Ectodermal cell (in vitro differentiated cells): ENCODE results near the gene ATXN7.
A peak's percentile ranks its signal among the peaks of the same experiment; 100 is the strongest.

Experiments
- H3K27ac ChIP-seq: 2 replicates; pipeline ENCODE4 v1.7.0; 2013; ENCODE audit warnings: mild to moderate bottlenecking, low read depth, low read length; ENCODE audit not compliant: insufficient read depth, poor library complexity, severe bottlenecking
- H3K27me3 ChIP-seq: 2 replicates; pipeline ENCODE4 v1.7.0; 2013; ENCODE audit warnings: mild to moderate bottlenecking, low read length; ENCODE audit not compliant: insufficient read depth, control insufficient read depth, poor library complexity, severe bottlenecking
- H3K36me3 ChIP-seq: one replicate; pipeline ENCODE4 v1.7.0; 2013; ENCODE audit warnings: low read length; ENCODE audit not compliant: control insufficient read depth, insufficient read depth
- H3K4me1 ChIP-seq: one replicate; pipeline ENCODE4 v1.7.0; 2013; ENCODE audit warnings: low read length; ENCODE audit not compliant: control insufficient read depth, insufficient read depth
- H3K4me3 ChIP-seq: 2 replicates; pipeline ENCODE4 v1.7.0; 2013; ENCODE audit warnings: low read depth, low read length, control low read depth; ENCODE audit not compliant: insufficient read depth
- H3K9me3 ChIP-seq: 2 replicates; pipeline ENCODE4 v1.7.0; 2013; ENCODE audit warnings: mild to moderate bottlenecking, low read length, moderate library complexity; ENCODE audit not compliant: control insufficient read depth
- WGBS, 2 experiments: methylation state at CpG; one replicate each; pipeline ENCODE4 v1.1.7; 2013; ENCODE audit warnings: missing lambda C conversion rate in 2 of 2; 5-methylcytosine and 5-hydroxymethylcytosine counted together

The ATXN7 gene

DNA sequence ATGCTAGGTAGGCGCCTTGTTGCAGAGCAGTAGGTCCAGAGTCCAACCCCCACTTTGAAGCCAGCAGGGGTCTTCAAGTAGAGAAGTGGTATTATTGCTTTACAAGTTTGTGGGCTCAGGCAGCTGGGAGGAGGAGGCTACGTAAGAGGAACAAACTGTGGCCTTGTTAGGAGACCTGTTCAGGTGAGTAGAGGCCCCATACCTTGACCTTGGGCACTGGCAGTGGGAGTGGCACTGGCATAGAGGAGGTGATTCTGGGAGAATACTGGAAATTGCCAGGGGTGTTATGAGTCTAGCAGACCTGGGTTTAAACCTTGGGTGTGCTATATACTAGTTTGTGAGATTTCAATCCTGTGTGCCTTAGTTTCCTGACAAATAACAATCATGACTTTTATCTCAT, 83.1 kb downstream of the ATXN7 start:
- no peak overlapping the region for H3K27ac ChIP-seq
- H3K4me1 ChIP-seq, result peaks cover 18% of the 10 kb centered on the region
- no peaks in the 10 kb centered on the region for H3K27me3 ChIP-seq
- H3K4me3 ChIP-seq, result no peak overlapping the region
- no peaks in the 10 kb centered on the region for H3K36me3 ChIP-seq
- WGBS, 2 experiments, result 93 to 95% methylated on average over 2 of the region's 2 CpGs
- H3K9me3 ChIP-seq, result no peaks in the 10 kb centered on the region

DNA sequence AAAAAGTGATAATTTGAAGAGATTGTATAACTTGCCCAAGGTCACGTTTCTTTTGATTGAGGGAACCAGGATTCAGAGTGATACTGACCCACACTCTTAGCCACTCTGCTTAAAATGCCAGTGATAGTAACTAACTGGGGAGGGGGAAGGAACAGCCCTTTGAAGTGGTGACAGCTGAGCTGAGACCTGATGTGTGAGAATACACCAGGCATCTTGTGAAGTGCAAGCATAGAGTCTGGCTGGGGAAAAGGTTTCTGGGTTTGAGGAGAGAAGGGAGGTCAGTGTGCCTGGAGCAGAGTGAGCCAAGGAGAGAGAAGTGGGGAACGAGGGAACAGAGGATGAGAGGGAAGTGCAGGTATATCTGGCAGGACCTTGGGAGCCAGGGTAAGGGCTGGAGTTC, 83.9 kb downstream of the ATXN7 start:
- WGBS, 2 experiments, result 87 to 90% methylated on average over 2 of the region's 2 CpGs
- Histone ChIP-seq H3K27me3 (no peaks in the 10 kb centered on the region), H3K4me1 (peaks cover 19% of the 10 kb centered on the region), H3K27ac (no peak overlapping the region), H3K36me3 (no peaks in the 10 kb centered on the region), H3K9me3 (no peaks in the 10 kb centered on the region), H3K4me3 (no peak overlapping the region)

DNA sequence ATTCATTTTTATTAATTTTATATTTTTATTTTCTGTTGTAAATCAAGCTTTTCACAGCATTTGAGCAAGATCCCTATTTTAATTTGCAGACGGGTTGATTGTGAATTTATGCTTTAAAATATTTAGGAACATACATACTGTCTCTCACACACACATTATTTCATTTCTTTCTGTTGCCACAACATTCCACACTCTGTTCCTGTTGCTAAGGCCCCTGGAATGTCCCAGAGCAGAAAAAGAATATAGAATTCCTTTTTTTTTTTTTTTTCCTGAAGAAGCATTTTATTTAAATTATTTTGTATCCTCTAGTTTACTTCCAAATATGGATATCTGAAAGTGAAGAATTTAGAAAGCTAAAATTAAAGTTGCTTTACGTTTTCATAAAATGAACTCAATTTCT, 85.3 kb downstream of the ATXN7 start:
- no peak overlapping the region for H3K4me3 ChIP-seq
- peaks cover 27% of the 10 kb centered on the region for H3K4me1 ChIP-seq
- peak overlapping the region; percentile 32 for H3K27ac ChIP-seq

GRCh38 chr3:63950698-63951097, 87.0 kb downstream of the ATXN7 start:
- Histone ChIP-seq H3K36me3 (no peaks in the 10 kb centered on the region), H3K4me1 (peaks cover 28% of the 10 kb centered on the region), H3K27ac (no peak overlapping the region), H3K4me3 (peak overlapping the region; percentile 3), H3K9me3 (no peaks in the 10 kb centered on the region), H3K27me3 (no peaks in the 10 kb centered on the region)
- 94% methylated on average over 1 of the region's 1 CpG; no CpG with 5 or more reads in 1 of the 2 experiments for WGBS, 2 experiments

More for the DNA sequence above, 85.3 kb downstream of the ATXN7 start:
- Histone ChIP-seq H3K27me3 (no peaks in the 10 kb centered on the region), H3K36me3 (no peaks in the 10 kb centered on the region), H3K9me3 (no peaks in the 10 kb centered on the region)
- 82 to 92% methylated on average over 1 of the region's 2 CpGs for WGBS, 2 experiments

GRCh38 chr3:63951492-63952247, 88.0 kb downstream of the ATXN7 start:
- Histone ChIP-seq H3K4me1 (peaks cover 28% of the 10 kb centered on the region), H3K27me3 (no peaks in the 10 kb centered on the region), H3K4me3 (no peak overlapping the region), H3K36me3 (no peaks in the 10 kb centered on the region), H3K9me3 (no peaks in the 10 kb centered on the region), H3K27ac (no peak overlapping the region)
- no CpG with 5 or more reads among the region's 1 CpG for WGBS, 2 experiments

- WGBS, 2 experiments, result 88 to 98% methylated on average over 1 to 2 of the region's 2 CpGs
- Histone ChIP-seq H3K27me3 (no peaks in the 10 kb centered on the region), H3K27ac (no peak overlapping the region), H3K36me3 (no peaks in the 10 kb centered on the region), H3K4me1 (peaks cover 28% of the 10 kb centered on the region), H3K9me3 (no peaks in the 10 kb centered on the region), H3K4me3 (no peak overlapping the region)
These were observed 88.6 kb downstream of the ATXN7 start for GRCh38 chr3:63952248-63952594.

GRCh38 chr3:63954182-63954581, 90.5 kb downstream of the ATXN7 start:
- Histone ChIP-seq H3K4me3 (no peak overlapping the region), H3K9me3 (no peaks in the 10 kb centered on the region), H3K36me3 (no peaks in the 10 kb centered on the region), H3K4me1 (peaks cover 21% of the 10 kb centered on the region), H3K27me3 (no peaks in the 10 kb centered on the region), H3K27ac (no peak overlapping the region)
- WGBS, 2 experiments, result 92 to 97% methylated on average over 5 of the region's 5 CpGs

GRCh38 chr3:63955036-63955650, 91.5 kb downstream of the ATXN7 start:
- 69 to 81% methylated on average over 3 of the region's 3 CpGs for WGBS, 2 experiments
- Histone ChIP-seq H3K4me3 (no peak overlapping the region), H3K9me3 (no peaks in the 10 kb centered on the region), H3K27ac (no peak overlapping the region), H3K36me3 (no peaks in the 10 kb centered on the region), H3K4me1 (peaks cover 21% of the 10 kb centered on the region), H3K27me3 (no peaks in the 10 kb centered on the region)

GRCh38 chr3:63955830-63956545, 92.3 kb downstream of the ATXN7 start:
- WGBS, 2 experiments, result 96 to 98% methylated on average over 13 of the region's 13 CpGs
- Histone ChIP-seq H3K27ac (no peak overlapping the region), H3K4me1 (peaks cover 22% of the 10 kb centered on the region), H3K36me3 (no peaks in the 10 kb centered on the region), H3K4me3 (no peak overlapping the region), H3K9me3 (no peaks in the 10 kb centered on the region), H3K27me3 (no peaks in the 10 kb centered on the region)

GRCh38 chr3:63959146-63959545, 95.5 kb downstream of the ATXN7 start:
- Histone ChIP-seq H3K27me3 (no peaks in the 10 kb centered on the region), H3K9me3 (no peaks in the 10 kb centered on the region), H3K27ac (no peak overlapping the region), H3K4me3 (no peak overlapping the region), H3K4me1 (peaks cover 6% of the 10 kb centered on the region), H3K36me3 (no peaks in the 10 kb centered on the region)
- WGBS, 2 experiments, result 89 to 94% methylated on average over 1 to 3 of the region's 3 CpGs
